Esophagus muscularis mucosa (tissue), 4 donors: ENCODE results near the gene MRPS21. TPM values are rescaled to one million over a fixed set of nuclear protein-coding genes. Genes with fewer than 3 reads are reported as not detected.

Source experiments
- DNase-seq: peaks from one replicate; pipeline ENCODE4 v3.0.0-alpha.2; 2017; ENCODE audit errors: extremely low spot score
- H3K27ac ChIP-seq, 4 donors: fragments of 200-600 bp; sonication (generic); replicated peaks in 1 of 4; 1 replicate in 3 of 4; 2 replicates in 1 of 4; pipeline ENCODE4 v1.5.1; 2016 to 2019; ENCODE audit warnings: mild to moderate bottlenecking in 1 of 4
- H3K27me3 ChIP-seq, 4 donors: fragments of 200-600 bp; sonication (generic); one replicate each; pipeline versions ENCODE4 v1.5.1 to v1.6.0; 2016 to 2019
- H3K36me3 ChIP-seq, 4 donors: fragments of 200-600 bp; sonication (generic); one replicate each; pipeline ENCODE4 v1.5.1; 2016 to 2019
- H3K4me1 ChIP-seq, 4 donors: fragments of 200-600 bp; sonication (generic); one replicate each; pipeline ENCODE4 v1.5.1; 2016 to 2019
- H3K4me3 ChIP-seq, 4 donors: fragments of 200-600 bp; sonication (generic); 1 replicate in 2 of 4; 2 replicates in 2 of 4; pipeline ENCODE4 v1.5.1; 2016 to 2019; ENCODE audit warnings: mild to moderate bottlenecking in 4 of 4, moderate library complexity in 1 of 4
- H3K9me3 ChIP-seq, 4 donors: fragments of 200-600 bp; sonication (generic); 1 replicate in 3 of 4; 2 replicates in 1 of 4; pipeline ENCODE4 v1.5.1; 2016 to 2019
- EP300 ChIP-seq: sonication (generic); formaldehyde crosslinking; IDR thresholded peaks from one replicate; pipeline ENCODE4 v1.6.1; 2017; ENCODE audit warnings: antibody characterized with exemption
- POLR2A ChIP-seq: fragments of 450-650 bp; IDR thresholded peaks from one replicate; pipeline ENCODE4 v1.6.1; 2017; ENCODE audit warnings: antibody characterized with exemption, moderate library complexity, mild to moderate bottlenecking, low read depth
- POLR2AphosphoS5 ChIP-seq, 2 donors: sonication (generic); formaldehyde crosslinking; IDR thresholded peaks; one replicate each; pipeline ENCODE4 v1.6.1; 2017; ENCODE audit warnings: antibody characterized with exemption in 2 of 2
- WGBS: methylation state at CpG from one replicate; pipeline ENCODE4 v1.1.5; 2018; 5-methylcytosine and 5-hydroxymethylcytosine counted together
- intact Hi-C: fragments of 100-400 bp; cut with DNase I; formaldehyde crosslinking; loops from one replicate; pipeline ENCODE4 v1.15.1; 2023
- total RNA-seq, 4 donors: library from RNA; depleted of rRNA; stranded (reverse); fragments of >200 nt; gene quantifications; one replicate each; pipeline versions ENCODE4 v1.1.0 to v1.2.1, GENCODE V29; 2016
- TF ChIP-seq, protein P1 (sequence below), 3 experiments: fragments of 200-600 bp in 2 of 3; fragments of 450-650 bp in 1 of 3; sonication (generic) in 2 of 3; IDR thresholded peaks; one replicate each; pipeline ENCODE4 v1.5.1; 2017 to 2019; ENCODE audit warnings: antibody characterized with exemption in 3 of 3, mild to moderate bottlenecking in 2 of 3, moderate library complexity in 1 of 3

The MRPS21 gene
- total RNA-seq, 4 donors from 2014 or later, result 44.2 to 59.0 (median 48.1) TPM

DNA sequence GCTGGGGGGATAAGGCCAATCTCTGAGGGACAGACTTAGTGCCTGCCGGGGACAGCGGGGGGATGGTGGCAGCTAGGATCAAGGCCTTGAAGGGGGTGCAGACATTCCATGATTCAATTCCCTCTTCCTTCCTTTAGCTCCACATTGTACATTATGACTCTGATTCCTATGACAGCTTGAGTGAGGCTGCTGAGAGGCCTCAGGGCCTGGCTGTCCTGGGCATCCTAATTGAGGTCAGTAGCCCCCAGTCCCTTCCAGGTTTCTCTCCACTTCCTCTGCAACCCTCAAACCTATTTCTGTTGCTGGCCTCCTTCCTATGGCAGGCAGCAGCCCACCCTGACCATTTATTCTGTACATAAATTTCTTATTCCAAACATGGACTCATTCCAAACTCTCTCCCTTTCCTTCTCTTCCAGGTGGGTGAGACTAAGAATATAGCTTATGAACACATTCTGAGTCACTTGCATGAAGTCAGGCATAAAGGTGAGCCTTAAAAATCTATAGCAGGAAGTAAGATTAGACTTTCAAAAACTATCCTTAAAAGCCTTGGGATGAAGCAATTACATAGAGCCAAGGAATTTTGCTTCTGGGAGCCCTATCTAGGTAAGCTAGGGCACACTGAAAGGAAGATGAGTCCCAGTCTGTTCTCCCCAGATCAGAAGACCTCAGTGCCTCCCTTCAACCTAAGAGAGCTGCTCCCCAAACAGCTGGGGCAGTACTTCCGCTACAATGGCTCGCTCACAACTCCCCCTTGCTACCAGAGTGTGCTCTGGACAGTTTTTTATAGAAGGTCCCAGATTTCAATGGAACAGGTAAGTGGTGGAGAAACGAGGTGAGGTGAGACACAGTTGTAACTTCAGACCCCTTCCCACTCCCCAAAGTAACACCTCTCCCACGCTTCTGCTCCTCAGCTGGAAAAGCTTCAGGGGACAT is 31.0 kb upstream of the MRPS21 start:
- Histone ChIP-seq H3K27ac (no peak overlapping the region), H3K27me3 (no peaks in the 10 kb centered on the region), H3K4me3 (no peak overlapping the region), H3K9me3 (no peaks in the 10 kb centered on the region), H3K4me1 (peaks cover 12 to 44% (median 33%) of the 10 kb centered on the region in 4 donors), H3K36me3 (peaks cover 21 to 39% (median 37%) of the 10 kb centered on the region in 4 donors)
- 76% methylated on average over 6 of the region's 6 CpGs for WGBS
- DNase-seq, result no peak
- intact Hi-C loops, result no loop called here
- TF ChIP-seq, protein P1, sequence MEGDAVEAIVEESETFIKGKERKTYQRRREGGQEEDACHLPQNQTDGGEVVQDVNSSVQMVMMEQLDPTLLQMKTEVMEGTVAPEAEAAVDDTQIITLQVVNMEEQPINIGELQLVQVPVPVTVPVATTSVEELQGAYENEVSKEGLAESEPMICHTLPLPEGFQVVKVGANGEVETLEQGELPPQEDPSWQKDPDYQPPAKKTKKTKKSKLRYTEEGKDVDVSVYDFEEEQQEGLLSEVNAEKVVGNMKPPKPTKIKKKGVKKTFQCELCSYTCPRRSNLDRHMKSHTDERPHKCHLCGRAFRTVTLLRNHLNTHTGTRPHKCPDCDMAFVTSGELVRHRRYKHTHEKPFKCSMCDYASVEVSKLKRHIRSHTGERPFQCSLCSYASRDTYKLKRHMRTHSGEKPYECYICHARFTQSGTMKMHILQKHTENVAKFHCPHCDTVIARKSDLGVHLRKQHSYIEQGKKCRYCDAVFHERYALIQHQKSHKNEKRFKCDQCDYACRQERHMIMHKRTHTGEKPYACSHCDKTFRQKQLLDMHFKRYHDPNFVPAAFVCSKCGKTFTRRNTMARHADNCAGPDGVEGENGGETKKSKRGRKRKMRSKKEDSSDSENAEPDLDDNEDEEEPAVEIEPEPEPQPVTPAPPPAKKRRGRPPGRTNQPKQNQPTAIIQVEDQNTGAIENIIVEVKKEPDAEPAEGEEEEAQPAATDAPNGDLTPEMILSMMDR (IDR thresholded peaks at IDR 0.05), result no peak
- TF ChIP-seq EP300, result no peak
- peak in 1 of 2 donors; percentile 5 for TF ChIP-seq POLR2AphosphoS5 (IDR thresholded peaks at IDR 0.05)

DNA sequence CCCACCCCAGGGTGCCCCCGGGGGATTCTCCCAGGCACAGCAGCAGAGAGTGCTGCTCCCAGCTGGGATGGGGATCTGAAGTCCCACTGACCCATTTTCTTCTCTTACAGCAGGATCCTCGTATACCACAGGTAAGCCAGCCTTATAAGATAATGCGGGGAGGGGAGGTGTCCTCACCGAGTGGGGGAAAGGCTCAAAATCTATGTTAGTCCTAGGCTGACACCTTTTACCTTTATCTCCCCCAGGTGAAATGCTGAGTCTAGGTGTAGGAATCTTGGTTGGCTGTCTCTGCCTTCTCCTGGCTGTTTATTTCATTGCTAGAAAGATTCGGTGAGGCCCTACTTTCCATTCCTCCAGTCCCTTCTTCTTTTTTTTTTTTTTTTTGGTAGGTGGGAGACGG is 30.1 kb upstream of the MRPS21 start:
- peaks cover 13 to 41% (median 33%) of the 10 kb centered on the region in 4 donors for H3K4me1 ChIP-seq
- peaks cover 21 to 40% (median 37%) of the 10 kb centered on the region in 4 donors for H3K36me3 ChIP-seq
- intact Hi-C loops, result no loop called here
- no peaks in the 10 kb centered on the region for H3K9me3 ChIP-seq
- no peak overlapping the region for H3K4me3 ChIP-seq
- DNase-seq, result no peak
- WGBS, result 74% methylated on average over 6 of the region's 6 CpGs
- H3K27me3 ChIP-seq, result no peaks in the 10 kb centered on the region
- TF ChIP-seq, protein P1 (IDR thresholded peaks at IDR 0.05), result no peak
- TF ChIP-seq POLR2A, result no peak
- no peak for TF ChIP-seq EP300
- no peak overlapping the region for H3K27ac ChIP-seq

DNA sequence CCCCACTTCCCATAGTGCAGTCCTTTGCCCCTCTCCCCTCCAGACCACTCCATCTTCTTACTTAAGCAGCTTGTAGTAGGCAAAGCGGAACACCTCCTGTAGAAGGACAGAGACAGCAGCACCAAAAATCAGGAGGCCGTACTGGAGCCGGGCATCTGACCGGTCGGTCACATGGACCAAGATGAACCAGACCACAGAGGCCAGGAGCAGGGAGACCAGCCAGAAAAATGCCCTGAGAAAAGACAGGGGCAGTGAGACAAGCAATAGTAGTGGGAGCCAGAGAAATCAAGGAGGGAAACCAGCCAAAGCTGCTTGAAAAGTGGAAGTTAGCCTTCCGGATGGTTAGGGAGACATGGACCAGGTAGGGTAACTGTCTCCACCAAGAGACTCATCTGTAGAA is 25.8 kb upstream of the MRPS21 start:
- intact Hi-C loops, result loop anchor here (2.0 kb wide), 1 partner anchor 25 kb away; the partner anchor contains the start of gene MRPS21
- no peak for TF ChIP-seq POLR2A
- TF ChIP-seq EP300, result no peak
- TF ChIP-seq, protein P1 (IDR thresholded peaks at IDR 0.05), result no peak
- no peak for TF ChIP-seq POLR2AphosphoS5 (IDR thresholded peaks at IDR 0.05)
- Histone ChIP-seq H3K36me3 (peaks cover 21 to 40% (median 37%) of the 10 kb centered on the region in 4 donors), H3K4me3 (peak overlapping the region; percentile 76 to 99 (median 94)), H3K27me3 (no peaks in the 10 kb centered on the region), H3K27ac (peak overlapping the region; percentile 92 to 98 (median 96)), H3K4me1 (peaks cover 27 to 45% (median 37%) of the 10 kb centered on the region in 4 donors), H3K9me3 (no peaks in the 10 kb centered on the region)
- no peak for DNase-seq
- 28% methylated on average over 6 of the region's 6 CpGs for WGBS

DNA sequence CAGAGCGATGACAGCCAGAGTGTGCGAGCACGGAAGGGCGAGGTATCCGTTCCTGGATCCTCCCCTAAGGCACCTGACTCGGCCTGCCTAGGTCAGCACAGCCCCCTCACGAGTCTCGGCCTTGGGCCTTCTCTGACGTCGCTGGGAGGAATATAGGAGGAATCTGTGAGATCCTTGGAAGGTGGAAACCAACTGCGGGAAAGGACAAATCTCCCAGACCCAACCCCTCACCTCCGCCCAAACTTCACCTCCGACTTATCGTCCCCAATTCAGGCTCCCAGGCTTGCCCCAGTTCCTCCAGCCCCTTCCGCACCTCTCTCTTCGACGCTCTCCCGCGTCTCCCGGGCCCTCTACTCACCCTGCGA is 25.3 kb upstream of the MRPS21 start:
- 0% methylated on average over 21 of the region's 21 CpGs for WGBS
- H3K27ac ChIP-seq, result peak overlapping the region; percentile 92 to 98 (median 96)
- H3K36me3 ChIP-seq, result peaks cover 21 to 40% (median 37%) of the 10 kb centered on the region in 4 donors
- TF ChIP-seq POLR2AphosphoS5 (IDR thresholded peaks at IDR 0.05), result peak in 1 of 2 donors; percentile 60
- TF ChIP-seq POLR2A, result no peak
- H3K9me3 ChIP-seq, result no peaks in the 10 kb centered on the region
- DNase-seq, result no peak
- H3K4me3 ChIP-seq, result peak overlapping the region; percentile 76 to 99 (median 94)
- intact Hi-C loops, result loop anchor here (2.0 kb wide), 1 partner anchor 24 kb away; the partner anchor contains the start of gene MRPS21
- H3K27me3 ChIP-seq, result no peaks in the 10 kb centered on the region
- H3K4me1 ChIP-seq, result peaks cover 29 to 49% (median 41%) of the 10 kb centered on the region in 4 donors

DNA sequence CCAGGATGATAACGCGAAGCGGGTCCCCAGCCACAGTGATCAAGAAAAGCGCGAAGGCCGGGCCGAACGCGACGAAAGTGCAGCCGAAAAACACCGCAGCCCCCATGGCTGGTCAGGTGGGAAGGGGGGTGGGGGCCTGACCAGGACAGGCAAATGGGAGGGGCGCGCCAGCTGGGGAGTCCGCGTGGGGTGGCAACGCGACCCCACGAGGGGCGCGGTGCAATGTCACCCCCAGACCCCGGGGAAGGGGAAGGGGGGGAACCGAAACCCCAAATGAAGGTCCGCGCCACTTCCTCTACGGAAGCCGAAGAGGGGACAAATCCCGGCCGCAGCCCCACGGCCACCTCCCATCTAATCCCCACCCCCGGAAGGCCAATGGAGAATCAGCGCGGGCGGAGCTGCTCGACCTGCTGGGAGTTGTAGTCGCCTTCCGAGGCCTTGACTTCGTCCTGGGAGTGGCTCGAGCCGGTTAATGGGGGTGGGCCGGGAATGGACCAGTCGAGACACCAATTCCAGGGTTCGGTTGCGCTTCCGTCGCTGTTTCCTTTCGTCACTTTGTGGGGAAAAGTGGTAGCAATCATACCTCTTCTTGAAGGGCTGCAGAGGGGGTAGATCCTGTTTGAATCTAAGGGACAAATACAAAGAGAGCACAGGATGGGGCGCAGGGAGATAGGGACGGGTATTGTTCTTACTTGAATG is 24.8 kb upstream of the MRPS21 start, which contains the start of gene APH1A:
TSS of gene APH1A (minus strand) at position 312 of the 699 bp plus-strand sequence. CDS start at position 106, 206 bp downstream.
- no peaks in the 10 kb centered on the region for H3K9me3 ChIP-seq
- DNase-seq, result peak; percentile 99
- peak within 1 kb of the TSS; percentile 92 to 98 (median 96) for H3K27ac ChIP-seq
- TF ChIP-seq EP300 (no peak), POLR2A (peak; percentile 74), POLR2AphosphoS5 (IDR thresholded peaks at IDR 0.05) (peak; percentile 89 to 94)
- TF ChIP-seq, protein P1 (IDR thresholded peaks at IDR 0.05), result no peak
- H3K27me3 ChIP-seq, result no peaks in the 10 kb centered on the region
- peak within 1 kb of the TSS; percentile 76 to 99 (median 94) for H3K4me3 ChIP-seq
- peaks cover 21 to 39% (median 35%) of the 10 kb centered on the region in 4 donors for H3K36me3 ChIP-seq
- WGBS, result 2% methylated on average over 46 of the region's 49 CpGs
- H3K4me1 ChIP-seq, result peaks cover 34 to 54% (median 47%) of the 10 kb centered on the region in 4 donors
- intact Hi-C loops, result loop anchor here (2.0 kb wide), 1 partner anchor 24 kb away; the partner anchor contains the start of gene MRPS21
